ENCODE data around the gene TENM3.
"Not testable (repeated sequence)": the region's sequence is repeated elsewhere in the genome, so short reads cannot be mapped to it uniquely, and the experiment has no call there.

The TENM3 gene

DNA sequence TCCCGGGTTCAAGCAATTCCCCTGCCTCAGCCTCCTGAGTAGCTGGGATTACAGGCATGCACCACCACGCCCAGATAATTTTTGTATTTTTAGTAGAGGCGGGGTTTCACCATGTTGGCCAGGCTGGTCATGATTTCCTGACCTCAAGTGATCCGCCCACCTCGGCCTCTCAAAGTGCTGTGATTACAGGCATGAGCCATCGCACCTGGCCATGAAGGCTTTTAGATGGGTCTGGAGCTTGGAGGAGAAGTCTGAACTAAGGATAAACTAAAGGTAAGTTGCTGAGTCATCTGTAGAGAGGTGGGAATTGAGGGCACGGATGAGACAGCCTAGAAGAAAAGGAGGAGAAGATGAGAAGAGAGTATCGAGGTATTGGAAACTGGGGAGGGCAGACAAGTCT is at the start of gene TENM3:
Gene TENM3 (plus strand): TSS at position 199 of the 400 bp plus-strand sequence. CDS start 80,619 bp downstream, outside the sequence.
- DNase-seq (ENCODE audit: low read depth), result not testable (repeated sequence)

DNA sequence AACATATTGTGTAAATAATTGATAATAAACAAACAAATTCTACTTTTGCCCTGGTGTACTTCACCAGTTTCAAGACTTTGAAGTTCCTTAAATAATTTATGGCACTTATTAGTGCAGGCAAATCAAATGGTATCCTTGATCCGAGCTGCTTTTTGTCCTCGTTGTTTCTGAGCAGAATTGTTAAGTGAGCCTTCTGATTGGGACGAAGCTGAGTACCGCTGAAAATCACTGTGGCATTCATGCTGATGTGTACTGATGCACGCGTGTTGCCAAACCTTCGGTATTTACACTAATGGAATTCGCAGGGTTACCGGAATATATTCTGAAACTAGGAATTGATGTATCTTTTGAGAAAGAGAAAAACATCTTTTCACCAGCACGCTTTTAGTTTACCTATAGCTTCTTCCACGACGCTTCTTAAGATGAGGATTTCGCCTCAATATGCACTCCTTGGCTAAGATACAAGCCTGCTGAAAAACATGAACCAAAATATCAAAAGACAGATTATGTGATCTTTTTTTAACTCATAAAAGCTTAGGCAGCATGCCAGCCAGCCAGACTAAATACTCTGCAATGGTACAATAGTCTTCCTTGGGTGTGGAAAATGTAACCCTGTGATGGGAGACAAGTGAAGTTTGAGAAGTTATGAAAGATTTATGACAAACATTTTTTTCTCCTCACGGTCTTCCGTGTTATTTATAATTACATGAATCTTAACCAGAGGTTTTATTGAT is 48.9 kb upstream of the TENM3 start:
- DNase-seq (ENCODE audit: low read depth), result no peak
- TF ChIP-seq, protein P1, sequence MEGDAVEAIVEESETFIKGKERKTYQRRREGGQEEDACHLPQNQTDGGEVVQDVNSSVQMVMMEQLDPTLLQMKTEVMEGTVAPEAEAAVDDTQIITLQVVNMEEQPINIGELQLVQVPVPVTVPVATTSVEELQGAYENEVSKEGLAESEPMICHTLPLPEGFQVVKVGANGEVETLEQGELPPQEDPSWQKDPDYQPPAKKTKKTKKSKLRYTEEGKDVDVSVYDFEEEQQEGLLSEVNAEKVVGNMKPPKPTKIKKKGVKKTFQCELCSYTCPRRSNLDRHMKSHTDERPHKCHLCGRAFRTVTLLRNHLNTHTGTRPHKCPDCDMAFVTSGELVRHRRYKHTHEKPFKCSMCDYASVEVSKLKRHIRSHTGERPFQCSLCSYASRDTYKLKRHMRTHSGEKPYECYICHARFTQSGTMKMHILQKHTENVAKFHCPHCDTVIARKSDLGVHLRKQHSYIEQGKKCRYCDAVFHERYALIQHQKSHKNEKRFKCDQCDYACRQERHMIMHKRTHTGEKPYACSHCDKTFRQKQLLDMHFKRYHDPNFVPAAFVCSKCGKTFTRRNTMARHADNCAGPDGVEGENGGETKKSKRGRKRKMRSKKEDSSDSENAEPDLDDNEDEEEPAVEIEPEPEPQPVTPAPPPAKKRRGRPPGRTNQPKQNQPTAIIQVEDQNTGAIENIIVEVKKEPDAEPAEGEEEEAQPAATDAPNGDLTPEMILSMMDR (IDR thresholded peaks at IDR 0.05; ENCODE audit: control insufficient read depth, insufficient read depth, low read depth, low read length, missing control alignments), result no peak
- H3K4me3 ChIP-seq (ENCODE audit: control insufficient read depth, low read depth, low read length), result no peak overlapping the region

More for the DNA sequence above, at the start of gene TENM3:
- H3K4me3 ChIP-seq (ENCODE audit: control insufficient read depth, low read depth, low read length), result not testable (repeated sequence)

DNA sequence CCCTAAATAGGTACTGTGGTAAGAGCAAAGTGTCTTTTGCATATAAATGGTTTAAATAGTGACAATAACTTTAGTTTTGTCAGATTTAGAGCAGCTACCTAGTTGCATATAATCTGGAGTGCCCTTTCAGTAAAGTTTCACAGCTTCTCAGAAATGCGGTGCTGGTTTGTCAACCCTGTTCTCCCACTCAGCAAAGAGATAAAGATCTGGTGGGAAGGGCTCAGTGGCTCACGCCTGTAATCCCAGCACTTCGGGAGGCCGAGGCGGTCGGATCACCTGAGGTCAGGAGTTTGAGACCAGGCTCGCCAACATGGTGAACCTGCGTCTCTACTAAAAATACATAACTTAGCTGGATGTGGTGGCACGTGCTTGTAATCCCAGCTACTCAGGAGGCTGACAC is 45.6 kb upstream of the TENM3 start:
- H3K4me3 ChIP-seq (ENCODE audit: control insufficient read depth, low read depth, low read length), result no peak overlapping the region
- no peak for DNase-seq (ENCODE audit: low read depth)
- TF ChIP-seq, protein P1 (IDR thresholded peaks at IDR 0.05; ENCODE audit: control insufficient read depth, insufficient read depth, low read depth, low read length, missing control alignments), result no peak

DNA sequence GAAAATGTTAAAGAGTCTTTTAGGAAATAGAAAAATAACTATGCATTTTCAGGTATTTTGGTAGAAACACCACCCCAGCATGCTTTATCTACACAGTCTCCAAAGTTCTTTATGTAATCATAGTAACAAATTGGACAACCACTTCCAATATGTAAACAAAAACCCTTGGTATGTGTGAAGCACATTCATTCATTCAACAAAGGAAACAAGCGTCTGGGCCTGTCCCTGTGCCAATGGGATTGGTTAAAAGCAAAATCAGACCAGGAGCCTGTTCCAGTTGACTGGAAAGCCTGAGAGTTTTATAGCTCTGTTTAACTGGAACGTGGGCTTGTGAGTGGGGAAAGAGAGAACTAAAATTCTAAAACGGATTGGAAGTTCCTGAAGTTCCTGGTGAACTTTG is 41.3 kb upstream of the TENM3 start:
- H3K4me3 ChIP-seq (ENCODE audit: control insufficient read depth, low read depth, low read length), result no peak overlapping the region
- TF ChIP-seq, protein P1 (IDR thresholded peaks at IDR 0.05; ENCODE audit: control insufficient read depth, insufficient read depth, low read depth, low read length, missing control alignments), result no peak
- no peak for DNase-seq (ENCODE audit: low read depth)

DNA sequence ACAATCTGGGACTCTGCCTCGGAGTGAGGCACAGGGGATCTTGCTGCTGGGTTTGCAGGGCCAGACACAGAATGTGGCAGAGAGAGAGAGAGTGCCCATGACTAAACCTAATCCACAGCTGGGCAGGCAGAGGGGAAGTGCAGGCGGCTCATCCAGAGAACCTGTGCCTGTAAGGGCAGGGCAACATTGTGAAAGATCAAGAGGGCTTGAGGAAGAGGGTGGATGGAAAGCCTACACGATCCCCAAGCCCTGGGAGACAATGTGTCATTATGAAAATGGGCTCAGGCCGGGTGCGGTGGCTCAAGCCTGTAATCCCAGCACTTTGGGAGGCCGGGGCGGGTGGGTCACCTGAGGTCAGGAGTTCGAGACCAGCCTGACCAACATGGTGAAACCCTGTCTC is 40.6 kb upstream of the TENM3 start:
- TF ChIP-seq, protein P1 (IDR thresholded peaks at IDR 0.05; ENCODE audit: control insufficient read depth, insufficient read depth, low read depth, low read length, missing control alignments), result no peak
- H3K4me3 ChIP-seq (ENCODE audit: control insufficient read depth, low read depth, low read length), result no peak overlapping the region
- DNase-seq (ENCODE audit: low read depth), result no peak

DNA sequence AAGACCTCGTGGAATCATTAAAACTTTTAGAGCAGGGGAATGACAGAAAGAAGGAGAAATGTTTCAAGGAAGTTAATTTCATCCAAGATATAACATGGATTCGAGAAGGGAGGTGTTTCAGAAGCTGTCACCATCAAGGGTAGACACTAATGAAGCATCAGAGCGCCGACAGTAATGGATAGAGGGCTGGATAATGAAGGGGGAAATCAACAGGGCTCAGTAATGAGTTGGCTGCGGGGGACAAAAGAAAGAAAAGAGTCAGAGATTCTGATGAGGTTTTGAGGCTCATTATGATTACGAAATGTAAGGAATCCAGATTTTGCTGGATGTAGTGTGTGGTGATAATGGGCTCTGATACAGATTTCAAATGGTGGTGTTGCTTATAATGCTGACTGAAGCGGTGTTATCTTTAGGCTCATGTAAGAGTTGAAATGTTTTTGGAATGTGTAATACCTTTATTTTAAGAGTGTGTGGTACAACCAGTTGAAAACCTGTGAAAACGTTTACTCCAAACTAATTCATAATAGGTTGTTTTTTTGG is 39.3 kb upstream of the TENM3 start:
- no peak overlapping the region for H3K4me3 ChIP-seq (ENCODE audit: control insufficient read depth, low read depth, low read length)
- TF ChIP-seq, protein P1 (IDR thresholded peaks at IDR 0.05; ENCODE audit: control insufficient read depth, insufficient read depth, low read depth, low read length, missing control alignments), result no peak
- no peak for DNase-seq (ENCODE audit: low read depth)

DNA sequence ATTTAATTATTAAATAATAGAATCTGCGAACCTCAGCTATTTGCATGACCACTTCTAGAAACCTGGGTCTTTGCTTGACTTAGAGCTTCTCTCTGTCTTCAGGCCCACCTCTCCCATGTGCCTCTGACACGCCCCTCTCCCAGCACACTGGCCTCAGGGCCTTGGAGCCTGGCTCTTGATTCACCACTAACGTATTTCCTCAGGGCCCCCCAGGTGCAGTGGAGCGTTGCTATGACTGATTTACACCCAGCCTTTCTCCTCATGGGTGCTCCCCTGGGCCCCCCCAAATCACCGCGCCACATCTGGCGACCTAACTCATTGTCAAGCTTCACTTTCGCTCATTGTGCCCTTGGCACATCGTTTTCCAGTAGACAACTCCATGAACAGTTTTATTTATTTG is 37.9 kb upstream of the TENM3 start:
- no peak overlapping the region for H3K4me3 ChIP-seq (ENCODE audit: control insufficient read depth, low read depth, low read length)
- no peak for DNase-seq (ENCODE audit: low read depth)
- TF ChIP-seq, protein P1 (IDR thresholded peaks at IDR 0.05; ENCODE audit: control insufficient read depth, insufficient read depth, low read depth, low read length, missing control alignments), result no peak
